ENCODE data around the gene KDM8. TPM values are rescaled to one million over a fixed set of nuclear protein-coding genes. Genes with fewer than 3 reads are reported as not detected.

The KDM8 gene
- total RNA-seq, 1 donor from 2014 or later = 5.7 TPM

- no peak for DNase-seq
Observed at GRCh38 chr16:27270349-27270748, 67.0 kb downstream of the KDM8 start.

Other genes starting within 250 kb of the KDM8 start
- not detected for gene C16orf82, start 136.6 kb upstream of the KDM8 start, total RNA-seq
- 34.0 TPM for gene NSMCE1, start 65.2 kb downstream of the KDM8 start, total RNA-seq
- 16.4 TPM for gene IL4R, start 110.4 kb downstream of the KDM8 start, total RNA-seq
- gene IL21R, start 198.6 kb downstream of the KDM8 start, total RNA-seq = 0.82 TPM

Measured in tongue (tissue), 2 donors.